Stimulated activated CD4-positive, alpha-beta T cell treated with anti-CD3 and anti-CD28 coated beads, Interleukin-12 subunit alpha, Interleukin-12 subunit beta, amount 100 ng/mL, for 48 hours (primary cell): ENCODE measurements around the gene TPI1.
"Not testable (repeated sequence)": the region's sequence is repeated elsewhere in the genome, so short reads cannot be mapped to it uniquely, and the experiment has no call there.

Experiments
- DNase-seq, 3 donors: peaks; one replicate each; pipeline ENCODE4 v3.0.0-alpha.2; 2020; ENCODE audit warnings: low read depth in 2 of 3, low spot score in 1 of 3

The TPI1 gene

DNA sequence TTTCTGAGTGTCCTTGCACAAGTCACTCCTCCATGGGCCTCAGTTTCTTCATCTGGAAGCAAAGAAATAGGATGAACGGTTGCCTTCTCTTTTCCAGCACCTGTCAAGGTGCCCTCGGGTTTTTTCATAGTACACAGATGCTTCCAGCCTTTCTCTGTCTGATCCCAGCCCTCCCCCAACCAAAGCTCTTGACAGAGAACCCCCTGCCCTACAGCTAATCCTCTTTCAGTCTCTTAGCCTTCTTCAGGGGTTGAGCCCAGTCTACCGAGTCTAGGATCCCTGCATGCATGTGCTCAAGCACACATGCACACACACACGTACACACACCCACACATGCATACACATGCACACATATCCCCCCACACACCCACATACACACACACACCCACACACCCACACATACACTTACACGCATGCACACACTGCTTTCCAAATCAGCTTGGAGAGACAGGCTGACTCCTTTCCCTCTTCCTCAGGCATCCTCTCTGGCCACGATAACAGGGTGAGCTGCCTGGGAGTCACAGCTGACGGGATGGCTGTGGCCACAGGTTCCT, 20.9 kb upstream of the TPI1 start:
- no peak for DNase-seq

- no peak for DNase-seq
Measured at GRCh38 chr12:6847676-6848075, 19.7 kb upstream of the TPI1 start.

DNA sequence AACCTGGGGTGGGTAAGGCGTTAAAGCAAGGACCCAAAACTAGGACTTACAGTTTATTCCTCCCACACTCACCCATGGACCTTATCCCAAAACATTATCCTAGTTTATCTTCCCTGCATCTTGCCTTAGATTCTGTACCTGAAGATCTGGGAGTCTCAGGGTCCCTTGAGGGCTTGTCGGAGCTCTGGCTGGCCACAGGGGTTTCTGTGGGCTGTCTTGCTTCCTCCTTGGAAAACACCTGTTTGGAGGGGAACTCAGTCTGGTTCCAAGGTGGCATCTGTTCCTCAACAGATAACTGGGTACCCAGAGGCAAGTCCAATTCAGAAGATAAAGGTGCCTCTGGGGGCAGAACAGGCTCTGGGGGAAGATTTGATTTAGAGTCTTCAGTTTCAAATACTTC, 17.9 kb upstream of the TPI1 start:
- no peak for DNase-seq

- no peak for DNase-seq
Measured at GRCh38 chr12:6849976-6850560, 17.3 kb upstream of the TPI1 start.

DNA sequence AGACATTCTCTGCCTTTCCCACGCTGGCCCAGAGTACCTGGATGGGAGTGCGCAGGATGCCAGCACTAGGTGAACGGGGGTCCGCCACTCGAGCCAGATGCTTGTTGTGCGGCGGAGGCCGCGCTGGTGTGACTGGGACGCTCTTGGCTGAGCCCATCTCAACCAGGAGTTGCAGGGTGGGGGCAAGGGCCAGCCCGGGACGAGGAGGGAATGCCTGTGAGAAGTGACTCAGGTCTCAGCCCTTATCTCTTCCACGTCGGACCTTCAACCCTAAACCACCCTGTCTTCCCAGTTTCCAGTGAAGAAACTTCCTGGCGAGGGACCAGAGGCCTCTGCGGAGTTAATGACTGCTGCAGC, 16.6 kb upstream of the TPI1 start:
- DNase-seq: no peak

DNA sequence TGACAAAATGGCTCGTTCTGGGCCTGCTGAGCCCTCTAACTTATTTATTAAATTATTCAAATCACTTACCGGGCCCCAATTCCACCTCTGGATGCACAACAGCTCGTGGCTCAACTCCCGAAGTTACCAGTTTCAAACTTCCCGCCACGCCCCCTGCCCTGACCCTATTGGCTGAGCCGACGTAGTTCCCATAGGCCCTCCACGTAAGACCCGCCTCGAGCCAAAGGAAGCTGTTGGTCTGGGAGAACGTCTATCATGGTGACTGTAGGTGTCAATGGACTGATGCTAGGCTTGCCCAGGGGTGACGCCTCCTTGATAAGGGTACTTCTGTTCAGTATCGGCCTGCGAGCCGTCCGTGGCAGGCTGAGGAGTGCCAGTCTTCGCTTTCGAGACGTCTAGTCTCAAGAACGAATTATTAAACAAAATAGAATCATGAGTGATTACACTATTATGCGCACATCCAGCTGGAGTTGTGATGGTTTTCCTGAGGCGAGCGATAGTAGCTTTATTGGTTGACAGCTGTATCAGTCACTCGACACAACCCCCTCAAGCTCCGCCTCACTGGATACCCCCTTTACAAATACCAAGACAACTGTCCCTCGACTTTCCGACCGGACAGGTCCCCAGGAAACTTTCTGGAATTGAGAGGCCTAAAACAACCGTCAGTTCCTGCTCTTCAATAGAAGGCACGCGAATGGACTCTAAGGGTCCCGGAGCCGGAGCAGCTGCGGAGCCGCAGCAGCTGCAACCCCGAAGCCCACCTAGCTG, 16.0 kb upstream of the TPI1 start, which contains the start of gene CDCA3:
CDCA3 (minus strand) TSS at position 134 of the 768 bp plus-strand sequence. CDS start 334 bp downstream, outside the sequence.
- DNase-seq: peak; percentile 94 to 95 (median 95)

DNA sequence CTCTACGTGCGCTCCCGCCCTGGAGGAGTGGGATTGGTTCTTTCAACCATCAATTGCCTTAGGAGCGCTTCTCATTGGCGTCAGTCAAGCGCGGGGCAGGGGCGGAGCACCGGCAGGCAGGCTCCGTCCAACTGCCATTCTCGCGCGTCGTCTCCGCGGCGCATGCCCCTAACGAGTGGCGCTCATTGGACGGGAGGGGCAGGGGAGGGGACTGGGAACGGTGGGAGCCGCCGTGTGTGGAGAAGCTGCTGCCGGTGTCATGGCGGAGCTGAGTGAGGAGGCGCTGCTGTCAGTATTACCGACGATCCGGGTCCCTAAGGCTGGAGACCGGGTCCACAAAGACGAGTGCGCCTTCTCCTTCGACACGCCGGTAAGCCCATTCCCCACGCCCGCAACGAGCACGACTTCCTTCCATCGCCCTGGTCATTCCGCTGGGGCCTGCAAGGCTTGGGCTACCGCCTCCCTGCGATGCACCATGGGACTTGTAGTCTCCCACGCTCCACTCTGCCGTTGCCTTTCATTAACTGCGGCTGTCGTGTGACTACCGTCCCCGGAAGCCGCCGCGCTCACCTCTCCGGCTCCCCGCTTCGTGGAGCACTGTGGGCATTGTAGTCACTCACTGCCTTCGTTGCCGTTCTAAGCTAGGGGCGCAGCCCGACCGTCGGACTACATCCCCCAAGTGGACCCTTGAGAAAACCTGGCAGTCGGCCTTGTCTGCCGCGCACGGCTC, 15.2 kb upstream of the TPI1 start, which contains the start of gene USP5:
USP5 (plus strand) TSS at position 230 of the 730 bp plus-strand sequence; CDS start at position 260, 30 bp downstream.
- peak; percentile 91 to 98 (median 97) for DNase-seq

GRCh38 chr12:6852651-6853354, 14.5 kb upstream of the TPI1 start:
- DNase-seq: peak; percentile 65 to 75 (median 72)

GRCh38 chr12:6853626-6854025, 13.7 kb upstream of the TPI1 start:
- no peak for DNase-seq

- no peak for DNase-seq
Measured at GRCh38 chr12:6854036-6854435, 13.3 kb upstream of the TPI1 start.

DNA sequence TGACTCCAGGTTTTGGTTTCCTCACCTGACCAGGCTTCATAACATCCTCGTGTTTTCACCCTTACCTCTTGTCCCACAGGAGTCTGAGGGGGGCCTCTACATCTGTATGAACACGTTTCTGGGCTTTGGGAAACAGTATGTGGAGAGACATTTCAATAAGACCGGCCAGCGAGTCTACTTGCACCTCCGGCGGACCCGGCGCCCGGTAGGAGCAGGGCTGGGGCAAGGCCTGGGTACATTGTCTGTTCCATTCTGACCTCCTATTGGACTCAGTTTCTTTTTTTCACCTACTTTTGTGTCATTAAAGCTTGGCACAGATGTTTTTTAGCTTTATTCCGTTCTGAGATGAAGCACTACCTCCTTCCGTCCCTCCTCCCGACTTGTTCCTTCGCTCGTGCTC, 12.0 kb upstream of the TPI1 start:
- DNase-seq: no peak

- DNase-seq: no peak
Measured at GRCh38 chr12:6858799-6859198, 8.5 kb upstream of the TPI1 start.

GRCh38 chr12:6860116-6860515, 7.2 kb upstream of the TPI1 start:
- DNase-seq: no peak

- DNase-seq: no peak
Measured at GRCh38 chr12:6860942-6861341, 6.4 kb upstream of the TPI1 start.

DNA sequence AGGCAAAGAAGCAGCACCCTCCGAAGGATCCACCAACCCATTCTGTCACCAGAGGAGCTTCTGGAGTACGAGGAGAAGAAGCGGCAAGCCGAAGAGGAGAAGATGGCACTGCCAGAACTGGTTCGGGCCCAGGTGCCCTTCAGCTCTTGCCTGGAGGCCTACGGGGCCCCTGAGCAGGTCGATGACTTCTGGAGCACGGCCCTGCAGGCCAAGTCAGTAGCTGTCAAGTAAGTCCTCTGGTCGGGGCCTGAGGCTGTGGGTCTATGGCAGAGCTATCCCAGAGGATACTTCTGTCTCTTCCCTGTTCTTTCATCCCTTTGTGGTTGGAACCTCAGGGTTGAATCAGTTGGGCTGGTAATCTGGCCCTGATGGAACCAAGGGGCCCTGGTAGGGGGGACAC, 5.9 kb upstream of the TPI1 start:
- no peak for DNase-seq

- DNase-seq: no peak
Measured at GRCh38 chr12:6863033-6863432, 4.3 kb upstream of the TPI1 start.

GRCh38 chr12:6863586-6864321, 3.6 kb upstream of the TPI1 start:
- DNase-seq: no peak

- DNase-seq: not testable (repeated sequence)
Measured at GRCh38 chr12:6865307-6865706, 2.0 kb upstream of the TPI1 start.

GRCh38 chr12:6866163-6866919, 990 bp upstream of the TPI1 start:
- DNase-seq: no peak

- DNase-seq: no peak
Measured at GRCh38 chr12:6866920-6867412, 365 bp upstream of the TPI1 start.
